ENCODE results near the gene CDK6.

GRCh38 chr7:92747041-92747835, 89.1 kb downstream of the CDK6 start:
- TF ChIP-seq, protein P1, sequence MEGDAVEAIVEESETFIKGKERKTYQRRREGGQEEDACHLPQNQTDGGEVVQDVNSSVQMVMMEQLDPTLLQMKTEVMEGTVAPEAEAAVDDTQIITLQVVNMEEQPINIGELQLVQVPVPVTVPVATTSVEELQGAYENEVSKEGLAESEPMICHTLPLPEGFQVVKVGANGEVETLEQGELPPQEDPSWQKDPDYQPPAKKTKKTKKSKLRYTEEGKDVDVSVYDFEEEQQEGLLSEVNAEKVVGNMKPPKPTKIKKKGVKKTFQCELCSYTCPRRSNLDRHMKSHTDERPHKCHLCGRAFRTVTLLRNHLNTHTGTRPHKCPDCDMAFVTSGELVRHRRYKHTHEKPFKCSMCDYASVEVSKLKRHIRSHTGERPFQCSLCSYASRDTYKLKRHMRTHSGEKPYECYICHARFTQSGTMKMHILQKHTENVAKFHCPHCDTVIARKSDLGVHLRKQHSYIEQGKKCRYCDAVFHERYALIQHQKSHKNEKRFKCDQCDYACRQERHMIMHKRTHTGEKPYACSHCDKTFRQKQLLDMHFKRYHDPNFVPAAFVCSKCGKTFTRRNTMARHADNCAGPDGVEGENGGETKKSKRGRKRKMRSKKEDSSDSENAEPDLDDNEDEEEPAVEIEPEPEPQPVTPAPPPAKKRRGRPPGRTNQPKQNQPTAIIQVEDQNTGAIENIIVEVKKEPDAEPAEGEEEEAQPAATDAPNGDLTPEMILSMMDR (conservative IDR thresholded peaks at IDR 0.05 in 1 of 2, IDR thresholded peaks at IDR 0.05 in 1 of 2; ENCODE audit: extremely low read depth in 1 of 2, insufficient read depth in 1 of 2, low read depth in 1 of 2, low read length in 2 of 2) = no peak
- no peak for TF ChIP-seq EZH2 (IDR thresholded peaks at IDR 0.05; ENCODE audit: borderline replicate concordance, low read length)

Data from mammary epithelial cell (primary cell).